Left cardiac atrium (tissue), 4 donors: Measurements from ENCODE around the gene PLCB2. TPM values are rescaled to one million over a fixed set of nuclear protein-coding genes. Genes with fewer than 3 reads are reported as not detected.

Experiments used
- ATAC-seq, 2 donors: fragments of 200-7000 bp; cut with Tn5 transposase; one replicate each; pipeline ENCODE4 v1.9.1; 2020; ENCODE audit warnings: mild to moderate bottlenecking in 2 of 2, moderate library complexity in 2 of 2
- DNase-seq: peaks from one replicate; pipeline ENCODE4 v3.0.0-alpha.2; 2020
- intact Hi-C, 2 donors: fragments of 100-400 bp; cut with DNase I; formaldehyde crosslinking; loops; one replicate each; pipeline versions ENCODE4 v1.14.1 to v1.15.1; 2022 to 2023
- total RNA-seq, 2 donors: library from RNA; stranded (reverse); fragmentation: NEBNext Ultra II Directional; extraction: Animal tissue kit (Norgen Biotek cat#: 25700); gene quantifications; one replicate each; pipeline ENCODE4 v1.2.1, GENCODE V29; 2021
- donor health status: DM: no; HTN: yes; CAD: no.
- donor health status: DM: no; HTN: yes; CAD: no; lungs with severe emphysema.
- donor health status: DM: yes; HTN: yes; CAD: no.
- donor health status: Dilated cardiomyopathy.

Gene PLCB2
- total RNA-seq, 2 donors from 2014 or later = 8.4 to 13.5 TPM

DNA sequence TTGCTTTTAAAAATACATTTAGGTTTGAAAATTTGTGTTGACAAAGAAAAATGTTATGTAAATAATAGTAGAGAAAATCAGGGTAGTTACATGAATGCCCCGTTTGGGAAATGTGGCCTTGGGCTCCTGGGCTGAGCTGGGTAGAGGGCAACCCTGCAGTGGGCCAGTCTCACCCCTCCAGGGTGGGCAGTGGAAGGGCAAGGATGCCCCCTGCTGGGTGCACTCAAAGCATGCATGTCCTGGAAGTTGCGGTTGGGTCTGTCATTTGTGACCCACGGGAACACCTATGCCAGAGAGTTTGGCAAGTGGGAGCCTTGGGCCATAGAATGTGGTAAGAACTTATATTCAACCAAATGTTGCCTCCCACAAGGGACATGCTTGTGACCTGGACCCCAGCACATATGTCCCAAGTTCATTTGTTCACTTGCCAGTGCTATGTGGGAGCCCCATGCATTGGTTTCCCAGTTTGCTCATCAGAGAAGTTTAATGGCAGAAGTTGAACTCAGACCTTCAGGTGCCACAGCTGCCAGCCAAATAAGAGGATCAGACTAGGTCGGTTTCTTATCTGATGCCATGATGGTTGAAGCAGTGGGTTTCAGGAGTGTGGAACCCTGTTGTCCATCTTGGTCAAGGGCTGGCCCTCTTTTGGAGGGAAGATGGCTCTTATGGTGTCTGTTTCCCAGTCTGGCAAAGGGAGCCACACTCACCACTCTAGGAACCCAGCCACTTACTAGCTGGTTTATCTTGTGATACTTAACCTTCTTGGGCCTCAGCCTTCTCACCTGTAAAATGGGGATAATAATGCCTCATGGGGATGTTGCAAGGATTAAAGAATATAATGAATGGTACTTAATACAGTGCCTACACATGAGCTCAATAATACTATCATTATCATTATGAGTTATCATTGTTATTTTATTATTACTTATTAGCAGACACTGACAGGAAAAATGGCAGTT is 2.5 kb upstream of the PLCB2 start:
- DNase-seq = peak; percentile 62
- peak; percentile 51 to 66 for ATAC-seq
- intact Hi-C loops = loop anchor here in 1 of 2 donors (2.0 kb wide), 1 partner anchor 31 kb away; no protein-coding TSS in a partner anchor

DNA sequence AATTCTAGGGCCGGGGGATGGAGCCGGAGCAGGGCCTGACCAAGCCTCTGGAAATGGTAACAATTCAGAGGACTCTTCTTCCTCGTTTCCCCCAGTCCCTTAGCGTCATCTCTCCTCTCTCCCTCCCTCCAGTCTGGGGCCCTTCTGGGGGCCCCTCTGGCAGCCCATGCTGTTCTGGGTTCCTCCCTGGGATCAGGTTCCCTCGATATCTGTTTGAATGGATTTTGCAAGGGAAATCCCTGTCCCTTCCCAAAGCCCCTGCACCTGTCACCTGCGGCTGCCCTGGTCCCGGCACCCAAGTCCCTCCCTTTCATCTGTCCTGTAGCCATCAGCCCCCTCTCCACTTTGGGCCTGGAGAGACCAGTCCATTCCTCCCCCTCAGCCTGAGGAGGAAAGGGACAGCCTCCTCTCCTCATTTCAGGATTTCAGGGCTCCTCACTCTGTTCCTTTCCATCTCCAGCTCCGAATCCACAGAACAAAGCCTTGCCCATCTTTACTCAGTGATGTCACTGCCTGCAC is 1.7 kb upstream of the PLCB2 start:
- intact Hi-C loops = no loop called here
- ATAC-seq = no peak
- DNase-seq = peak; percentile 3

DNA sequence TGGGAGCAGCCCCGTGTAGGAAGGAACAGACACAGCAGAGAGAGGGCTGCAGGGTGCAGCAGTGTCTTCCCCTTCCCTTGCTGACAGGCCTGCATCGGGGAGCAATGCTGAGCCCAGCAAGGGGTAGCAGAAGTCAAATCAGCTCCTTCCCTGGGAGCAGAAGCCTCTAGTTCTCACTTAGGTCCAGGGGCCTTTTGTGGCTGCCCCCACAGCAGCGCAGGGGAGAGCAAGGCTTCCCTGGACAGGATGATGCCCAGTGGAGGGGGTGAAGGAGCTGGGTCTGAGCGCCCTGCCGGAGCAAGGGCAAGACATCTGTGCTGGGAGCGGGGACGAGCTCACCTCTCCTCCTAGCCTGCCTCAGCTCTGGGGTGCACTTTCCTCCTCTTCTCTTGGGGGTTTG is 827 bp downstream of the PLCB2 start:
- intact Hi-C loops = no loop called here
- peak; percentile 12 for DNase-seq
- no peak for ATAC-seq

DNA sequence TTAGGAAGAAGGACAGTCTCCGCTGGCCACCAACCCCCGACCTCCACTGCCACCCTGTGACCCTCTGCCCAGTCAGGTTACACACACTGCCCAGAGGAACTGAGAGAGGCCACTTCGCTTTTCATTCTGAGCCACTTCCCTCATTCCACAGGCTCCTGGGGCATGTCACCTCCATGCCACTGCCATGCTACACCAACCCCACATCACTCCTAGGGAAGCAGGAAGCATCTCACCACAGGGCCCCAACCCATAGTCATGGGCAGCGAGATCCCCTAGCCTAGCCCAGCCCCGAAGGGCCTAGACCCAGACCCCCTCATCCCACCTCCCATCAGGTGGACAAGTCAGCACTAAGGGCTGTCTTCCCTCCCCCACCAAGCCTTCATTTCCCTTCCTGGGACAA is 1.4 kb downstream of the PLCB2 start:
- intact Hi-C loops = no loop called here
- DNase-seq = peak; percentile 8
- ATAC-seq = peak in 1 of 2 donors; percentile 9

DNA sequence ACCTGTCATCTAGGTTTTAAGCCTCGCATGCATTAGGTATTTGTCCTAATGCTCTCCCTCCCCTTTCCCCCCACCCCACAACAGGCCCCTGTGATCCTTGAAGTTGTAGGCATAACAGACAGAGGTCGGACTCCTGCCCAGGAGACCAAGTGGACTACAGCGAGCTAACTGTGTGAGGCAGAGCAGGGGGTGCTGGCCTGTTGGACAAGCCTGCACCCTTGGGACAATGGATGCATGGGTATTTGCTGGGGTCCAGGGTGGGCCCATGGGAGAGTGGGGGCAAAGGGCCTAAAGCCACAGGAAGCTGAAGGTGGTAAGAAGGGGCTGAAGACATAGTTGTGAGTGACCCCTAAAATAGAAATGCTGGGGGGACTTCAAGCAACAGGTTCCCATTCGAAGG is 2.5 kb downstream of the PLCB2 start:
- DNase-seq (peak; percentile 1), ATAC-seq (no peak)
- intact Hi-C loops = no loop called here

DNA sequence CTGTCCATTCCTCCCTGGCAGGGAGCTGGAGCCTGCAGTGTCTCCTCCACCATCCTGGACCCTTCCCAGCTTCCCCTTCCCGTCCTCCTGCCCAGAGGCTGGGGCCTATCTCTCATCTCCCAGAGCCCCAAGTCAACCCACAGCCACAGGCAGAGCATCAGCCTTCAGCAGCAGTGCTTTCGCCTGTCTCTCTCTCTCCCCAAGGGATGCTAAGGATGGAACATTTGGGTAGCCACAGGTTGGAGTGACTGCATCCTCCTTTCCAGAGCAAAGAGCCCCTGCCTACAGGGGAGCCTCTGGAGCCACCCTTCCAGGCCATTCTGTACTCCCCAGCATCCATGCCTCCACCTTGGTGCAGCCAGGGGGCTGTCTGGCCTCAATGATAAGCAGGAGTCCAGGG is 4.2 kb downstream of the PLCB2 start:
- ATAC-seq = no peak
- peak; percentile 2 for DNase-seq
- intact Hi-C loops = no loop called here

DNA sequence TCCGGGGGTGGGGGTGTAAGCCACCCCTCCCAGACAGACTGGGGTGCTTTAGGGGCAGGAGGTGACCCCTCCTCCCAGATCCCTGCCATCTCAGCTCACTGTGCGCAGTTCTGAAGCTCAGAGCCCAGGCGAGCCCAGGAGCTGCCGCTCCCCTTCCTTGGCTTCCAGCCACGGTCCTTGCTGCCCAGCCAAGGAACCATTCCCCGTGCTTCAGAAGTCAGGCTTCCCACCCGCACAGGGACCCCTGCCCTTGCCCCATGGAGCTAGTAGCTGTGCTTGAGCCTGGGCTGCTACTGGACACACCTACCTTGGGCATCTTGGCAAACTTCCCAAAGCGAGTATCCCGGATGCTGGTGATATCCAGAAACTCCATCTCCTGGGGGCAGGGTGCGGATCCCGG is 4.8 kb downstream of the PLCB2 start:
- DNase-seq (peak; percentile 31), ATAC-seq (no peak)
- intact Hi-C loops = no loop called here

DNA sequence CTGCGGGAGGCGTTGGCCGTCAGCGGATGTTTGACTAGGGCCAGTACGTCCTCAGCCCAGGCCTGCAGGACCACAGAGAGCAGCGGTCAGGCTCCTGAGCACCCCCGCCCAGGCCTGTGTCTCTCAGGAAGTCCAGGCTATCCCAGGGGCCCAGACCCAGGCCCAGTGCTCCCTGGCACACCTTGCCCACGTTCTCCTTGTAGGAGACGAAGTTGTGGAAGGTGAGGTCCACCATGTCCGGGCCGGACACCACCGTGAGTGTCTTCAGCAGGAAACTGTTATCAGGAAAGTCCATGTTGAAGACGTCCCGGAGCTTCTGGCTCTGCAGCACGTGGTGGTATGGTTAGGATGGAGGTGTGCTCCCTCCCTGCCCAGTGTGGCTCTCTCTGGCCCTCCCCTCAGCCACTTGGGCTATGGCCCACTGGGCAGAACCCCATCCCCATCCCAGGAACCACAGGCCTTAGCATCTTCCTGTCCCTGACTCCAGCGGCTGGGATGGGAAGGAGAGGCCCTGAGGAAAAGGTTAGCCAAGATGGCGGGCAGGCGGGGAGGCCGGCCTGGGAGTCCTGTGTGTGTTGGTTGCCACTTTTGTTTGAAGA is 5.3 kb downstream of the PLCB2 start:
- ATAC-seq = no peak
- peak; percentile 19 for DNase-seq
- intact Hi-C loops = no loop called here

DNA sequence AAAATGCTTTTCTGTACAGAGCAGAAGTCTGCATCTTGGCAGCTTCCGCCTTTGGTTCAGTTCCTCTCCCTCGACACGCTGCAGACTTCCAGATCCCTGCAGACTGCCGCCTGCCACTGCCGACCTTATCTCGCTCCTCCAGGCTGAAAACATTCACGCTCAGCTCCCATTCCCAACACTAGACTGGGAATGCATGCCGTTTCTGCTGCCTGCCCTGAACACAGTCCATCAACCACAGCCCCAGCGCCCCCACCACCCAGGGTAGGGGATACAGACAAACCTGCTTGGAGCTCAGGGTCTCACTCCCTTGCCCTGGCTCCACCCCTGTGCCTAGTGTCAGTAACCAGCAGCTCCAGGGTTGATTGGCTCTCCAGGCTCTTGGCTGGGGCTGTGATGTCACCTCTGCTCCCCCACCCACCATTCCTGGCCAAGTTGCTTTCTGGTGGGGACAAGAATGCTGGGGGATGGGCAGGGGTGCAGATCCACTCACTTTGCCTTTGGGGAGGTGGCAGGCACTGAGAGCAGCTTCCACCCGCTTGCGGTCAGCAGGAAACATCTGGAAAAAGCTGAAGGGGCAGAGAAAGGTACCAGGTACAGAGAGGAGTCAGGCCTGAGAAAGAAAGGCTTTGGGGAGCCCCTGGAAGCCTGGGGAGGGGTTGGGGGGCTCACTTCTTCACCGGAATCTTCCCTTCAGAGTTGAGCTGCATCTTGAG is 6.1 kb downstream of the PLCB2 start:
- ATAC-seq = peak; percentile 32 to 65
- intact Hi-C loops = no loop called here

DNA sequence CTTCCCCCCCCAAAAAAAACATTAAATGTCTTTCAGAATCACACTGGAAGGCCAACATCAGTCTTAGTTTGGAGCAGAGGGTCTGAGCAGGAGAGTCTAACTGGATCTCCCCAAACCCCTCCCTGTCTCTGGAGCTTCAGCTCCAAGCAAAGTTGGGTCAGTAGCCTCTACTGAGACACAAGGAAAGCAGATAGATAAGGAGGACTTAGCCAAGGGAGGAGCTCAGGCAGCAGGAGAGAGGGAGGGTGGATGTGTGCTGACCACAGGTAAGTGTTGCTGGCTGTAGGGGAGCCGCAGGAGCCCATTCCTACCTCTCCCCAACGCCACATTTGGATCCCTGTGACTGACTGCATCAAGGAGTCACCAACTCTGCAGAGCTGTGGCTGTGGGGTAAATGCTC is 7.0 kb downstream of the PLCB2 start:
- intact Hi-C loops = no loop called here
- no peak for ATAC-seq
- DNase-seq = no peak

More for the DNA sequence above, 6.1 kb downstream of the PLCB2 start:
- DNase-seq = no peak

DNA sequence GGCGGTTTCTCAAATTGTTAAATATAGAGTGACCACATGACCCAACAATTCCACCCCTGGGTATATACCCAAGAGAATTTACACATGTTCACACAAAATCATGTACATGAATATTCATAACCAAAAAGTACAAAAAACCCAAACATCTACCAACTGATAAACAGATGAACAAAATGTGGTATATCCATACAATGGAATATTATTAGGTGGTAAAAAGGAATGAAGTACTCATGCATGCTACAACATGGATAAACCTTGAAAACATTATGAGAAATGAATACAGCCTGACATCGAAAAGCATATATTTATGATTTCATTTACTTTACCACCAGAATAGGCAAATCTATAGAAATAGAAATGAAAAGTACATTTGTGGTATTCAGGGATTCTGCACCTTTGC is 7.4 kb downstream of the PLCB2 start:
- intact Hi-C loops = no loop called here
- DNase-seq = no peak
- no peak for ATAC-seq

DNA sequence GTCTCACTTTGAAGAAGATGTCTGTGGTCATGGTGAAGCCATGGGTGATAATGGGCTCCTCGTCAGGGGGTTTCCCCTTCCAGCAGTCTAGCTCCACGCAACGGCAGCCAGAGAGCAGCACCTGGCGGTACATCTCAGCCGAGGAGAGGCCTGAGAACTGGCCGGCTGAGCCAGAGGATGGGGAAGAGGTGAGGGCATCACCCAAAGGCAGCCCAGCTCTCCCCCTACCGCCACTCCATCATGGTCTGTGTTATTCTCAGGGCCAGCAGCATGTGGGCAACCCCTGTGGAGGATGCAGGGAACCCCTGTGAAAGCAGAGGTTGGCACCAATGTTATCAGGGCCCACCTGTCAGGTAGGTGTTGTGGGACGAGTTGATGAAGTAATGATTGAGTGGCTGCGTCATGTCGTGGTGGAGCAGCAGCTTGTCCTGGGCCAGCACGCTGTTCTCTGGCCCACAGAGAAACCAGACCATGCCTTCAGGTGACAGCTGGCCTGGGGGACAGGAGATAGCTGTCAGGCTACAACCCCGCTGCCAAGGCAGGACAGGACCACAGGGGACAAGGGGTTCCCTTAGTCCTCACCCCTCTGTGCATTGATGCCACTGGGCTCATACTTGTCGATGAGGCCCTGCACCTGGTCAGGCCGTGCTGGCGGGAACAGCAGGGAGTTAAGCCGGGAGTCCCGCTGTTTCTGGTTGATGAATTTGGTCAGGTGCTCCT is 9.4 kb downstream of the PLCB2 start:
- no peak for DNase-seq
- intact Hi-C loops = no loop called here
- no peak for ATAC-seq

DNA sequence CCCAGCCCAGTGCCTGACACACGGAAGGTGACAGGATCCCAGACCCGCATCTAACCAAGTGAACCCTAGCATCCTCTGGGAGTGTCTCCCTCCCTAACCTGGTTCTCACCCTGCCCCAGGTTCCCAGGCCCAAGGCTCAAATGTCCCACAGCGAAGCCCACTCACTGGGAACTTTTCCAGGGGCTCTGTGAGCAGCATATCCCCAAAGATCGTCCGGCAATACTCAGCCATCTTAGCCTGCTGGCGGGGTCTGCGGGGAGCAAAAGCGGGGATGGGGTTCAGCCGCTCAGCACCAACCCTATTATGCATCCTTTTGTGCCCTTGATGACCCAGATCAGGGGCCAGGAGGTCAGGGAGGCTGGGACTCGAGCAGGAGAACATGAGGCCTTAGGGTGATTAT is 10.4 kb downstream of the PLCB2 start:
- intact Hi-C loops = no loop called here
- no peak for DNase-seq

DNA sequence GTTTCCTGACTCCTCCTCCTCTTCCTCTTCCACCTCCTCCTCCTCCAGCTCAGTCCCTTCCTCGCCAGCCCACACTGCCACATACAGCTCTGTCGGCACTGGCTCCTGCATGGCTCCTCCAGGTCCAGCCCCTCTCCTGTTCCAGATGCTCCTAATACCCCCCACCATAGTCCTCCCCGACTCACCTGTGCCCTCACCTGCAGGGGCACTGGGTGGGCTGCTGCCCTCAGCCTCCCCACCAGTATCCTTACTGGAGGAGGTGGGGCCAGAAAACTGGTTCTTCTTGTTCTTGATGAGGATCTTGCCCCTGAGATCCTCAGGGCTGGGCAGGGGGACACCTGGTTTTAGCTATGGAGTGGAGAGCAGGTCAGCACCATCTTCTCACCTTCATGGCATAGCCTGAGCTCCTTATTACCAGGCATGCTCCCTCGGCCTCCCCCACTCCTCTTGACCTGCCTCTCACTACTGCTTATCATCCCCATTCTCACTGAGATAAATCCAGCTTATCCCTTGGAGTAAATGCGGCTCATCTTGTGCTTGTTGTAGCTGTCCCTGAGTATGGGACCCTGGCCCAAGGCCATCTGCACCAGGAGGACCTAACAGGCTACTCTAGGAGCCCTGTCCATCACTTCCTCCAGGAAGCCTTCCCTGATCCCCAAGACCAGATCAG is 11.0 kb downstream of the PLCB2 start:
- ATAC-seq (no peak), DNase-seq (no peak)
- intact Hi-C loops = no loop called here

More for the DNA sequence above, 10.4 kb downstream of the PLCB2 start:
- no peak for ATAC-seq

DNA sequence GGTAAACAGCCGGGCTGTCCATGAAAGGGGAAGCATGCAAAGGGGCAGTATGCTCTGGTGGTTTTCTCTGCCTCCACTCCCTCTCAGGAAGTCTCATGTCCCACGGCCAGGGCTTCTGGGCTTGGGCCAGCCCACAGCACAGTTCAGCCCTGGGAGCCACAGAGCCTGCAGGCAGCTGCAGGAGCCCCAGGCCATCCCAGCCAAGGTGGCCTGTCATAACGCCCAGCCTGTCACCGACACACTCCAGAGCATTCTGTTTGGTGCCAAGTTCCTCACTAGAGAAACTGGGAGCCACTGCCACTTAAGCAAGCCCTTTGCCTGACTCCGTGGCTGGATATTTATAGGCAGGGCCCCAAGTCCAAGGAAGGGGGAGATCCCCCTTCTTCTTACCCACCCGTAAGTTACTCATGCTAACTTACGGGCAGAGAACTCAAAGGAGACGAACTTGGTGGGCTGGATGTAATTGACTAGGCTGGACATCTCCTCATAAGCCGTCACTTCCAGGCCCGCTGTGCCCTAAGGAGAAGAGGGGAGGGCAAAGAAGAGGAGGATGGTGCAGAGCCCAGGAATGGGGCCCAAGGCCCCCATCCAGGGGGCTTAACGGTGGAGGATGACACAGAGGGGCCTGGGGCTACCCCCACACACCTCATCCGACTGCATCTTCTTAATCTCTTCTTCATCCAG is 11.7 kb downstream of the PLCB2 start:
- intact Hi-C loops = no loop called here
- peak; percentile 65 for DNase-seq
- ATAC-seq = peak; percentile 86 to 89

DNA sequence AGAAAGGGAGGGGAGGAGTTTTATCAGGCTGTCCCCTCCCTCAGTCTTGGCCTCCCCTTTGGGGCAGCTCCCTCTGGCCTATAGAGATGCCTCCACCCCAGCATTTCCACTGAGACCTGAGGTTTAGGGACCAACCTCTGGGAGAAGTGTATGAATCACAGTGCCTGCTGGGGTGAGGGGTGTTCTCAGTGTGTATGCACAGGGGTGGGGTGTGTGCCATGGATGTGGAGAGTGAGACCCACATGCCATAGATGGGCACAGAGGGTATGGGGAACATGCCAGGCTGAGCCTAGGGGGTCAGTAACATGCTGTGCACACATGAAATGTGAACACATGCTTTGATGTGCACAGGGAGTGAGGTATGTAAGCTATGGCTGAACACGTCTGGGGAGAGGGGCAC is 12.4 kb downstream of the PLCB2 start:
- ATAC-seq (no peak), DNase-seq (no peak)
- intact Hi-C loops = no loop called here

DNA sequence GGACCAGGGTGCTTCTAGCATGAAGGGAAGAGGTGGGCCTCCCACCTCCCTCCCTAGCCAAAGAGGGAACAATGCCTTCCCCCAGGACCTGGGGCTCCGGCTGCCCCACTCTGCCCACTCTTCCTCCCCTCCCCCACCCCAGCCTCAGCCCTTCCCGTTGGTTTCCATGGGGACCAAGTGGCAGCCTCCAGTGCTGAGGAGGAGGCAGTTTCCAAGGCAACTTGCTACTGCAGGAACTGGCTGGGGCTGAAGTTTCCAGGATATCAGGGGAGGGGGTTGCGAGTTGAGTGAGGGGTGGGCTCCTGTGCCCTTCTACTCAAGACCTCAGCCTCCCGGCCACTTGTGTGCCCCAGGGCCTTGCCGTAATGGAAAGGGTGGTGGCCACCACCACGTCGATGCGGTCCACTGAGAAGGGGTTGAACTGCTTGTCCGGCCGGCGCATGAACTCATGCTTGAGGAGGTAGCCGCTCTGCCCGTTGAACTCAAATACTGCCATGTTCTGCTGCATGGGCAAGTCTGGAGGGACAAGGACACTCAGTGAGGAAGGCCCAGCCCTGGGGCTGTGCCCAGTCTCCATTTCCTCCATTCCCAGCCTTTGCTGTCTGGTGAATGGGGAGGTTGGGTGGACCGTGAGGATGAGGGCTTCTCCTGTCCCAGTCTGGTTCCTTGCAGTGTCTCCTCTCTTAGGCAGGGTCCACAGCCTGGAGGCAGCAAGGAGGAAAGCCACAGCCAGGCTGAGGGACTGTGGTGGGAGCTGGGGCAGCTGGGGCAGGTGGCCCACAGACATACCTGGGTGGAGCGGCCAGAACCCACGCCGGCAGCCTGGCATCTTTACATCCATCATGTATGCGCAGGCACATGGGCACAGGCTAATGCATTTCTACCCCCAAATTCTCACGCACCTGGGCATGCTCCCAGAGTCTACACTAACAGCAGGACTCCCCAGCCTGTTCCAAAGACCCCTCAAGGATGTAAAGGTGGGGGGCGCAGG is 13.5 kb downstream of the PLCB2 start:
- intact Hi-C loops = no loop called here
- ATAC-seq (no peak), DNase-seq (no peak)
